Measurements from ENCODE around the gene SH3BP2.

The SH3BP2 gene

DNA sequence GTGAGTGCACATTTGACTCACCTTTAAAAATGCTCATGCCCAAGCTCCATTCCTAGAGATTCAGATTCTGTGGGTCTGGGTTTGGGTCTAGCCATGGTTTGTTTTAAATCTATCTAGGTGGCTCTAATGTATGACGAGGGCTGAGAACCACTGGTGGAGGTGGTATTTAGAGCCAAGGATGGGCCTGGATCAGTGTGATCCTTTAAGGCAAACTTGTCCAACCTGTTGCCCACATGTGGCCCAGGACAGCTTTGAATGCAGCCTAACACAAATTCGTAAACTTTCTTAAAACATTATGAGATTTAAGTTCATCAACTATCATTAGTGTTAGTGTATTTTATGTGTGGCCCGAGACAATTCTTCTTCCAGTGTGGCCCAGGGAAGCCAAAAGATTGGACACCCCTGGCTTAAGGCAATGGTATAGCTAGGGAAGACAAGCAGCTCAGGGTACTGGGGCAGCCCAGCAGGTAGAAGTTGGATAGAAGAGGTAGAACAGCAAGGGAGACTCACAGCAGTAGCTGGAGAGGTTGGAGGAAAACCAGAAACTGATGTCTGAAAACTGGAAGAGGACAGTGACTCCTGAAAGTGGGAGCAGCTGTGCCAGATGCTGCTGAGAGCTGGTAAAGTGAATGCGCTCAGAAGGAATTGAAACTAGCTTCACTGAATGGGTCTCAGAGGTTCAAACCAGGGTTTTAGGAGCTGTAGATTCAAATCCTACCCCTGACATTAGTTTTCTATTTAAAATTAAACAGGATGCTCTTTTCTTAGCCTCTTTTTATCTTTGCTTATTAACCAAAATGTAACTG is 68.9 kb downstream of the SH3BP2 start:
- H3K4me3 ChIP-seq, result no peak overlapping the region
- DNase-seq (ENCODE audit: low read depth, low spot score), result no peak
- no peaks in the 10 kb centered on the region for H3K9me3 ChIP-seq (ENCODE audit: low read depth, low read length)
- H3K27ac ChIP-seq, result no peak overlapping the region
- no peaks in the 10 kb centered on the region for H3K36me3 ChIP-seq (ENCODE audit: insufficient read depth, low read length)
- H3K9ac ChIP-seq (ENCODE audit: insufficient read length), result no peak overlapping the region
- TF ChIP-seq FOXP2 (optimal IDR thresholded peaks at IDR 0.05; ENCODE audit: control extremely low read depth, extremely low read length, insufficient read depth) (no peak), POLR2AphosphoS5 (IDR thresholded peaks at IDR 0.05; ENCODE audit: borderline replicate concordance, low read depth, low read length) (no peak), EZH2 (IDR thresholded peaks at IDR 0.05) (no peak)

DNA sequence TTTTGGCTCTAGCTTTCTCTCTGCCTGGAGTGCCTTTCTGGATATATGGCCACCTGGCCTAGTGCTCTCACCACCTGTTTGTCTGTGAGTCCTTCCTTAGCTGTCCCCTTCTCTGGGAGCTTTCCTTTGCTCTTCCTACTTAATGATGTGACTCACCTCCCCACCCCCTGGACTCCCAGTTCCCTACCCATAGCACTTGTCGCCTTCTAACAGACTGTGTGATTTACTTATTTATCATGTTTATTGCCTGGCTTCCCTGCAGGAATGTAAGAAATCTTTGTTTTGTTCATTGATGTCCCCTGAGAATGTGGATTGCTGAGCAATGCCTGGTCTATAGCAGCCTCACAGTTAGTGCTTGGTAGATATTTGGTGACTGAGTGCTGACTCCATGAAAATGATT is 69.6 kb downstream of the SH3BP2 start:
- Histone ChIP-seq H3K4me3 (no peak overlapping the region), H3K9ac (ENCODE audit: insufficient read length) (no peak overlapping the region), H3K9me3 (ENCODE audit: low read depth, low read length) (no peaks in the 10 kb centered on the region), H3K36me3 (ENCODE audit: insufficient read depth, low read length) (no peaks in the 10 kb centered on the region), H3K27ac (no peak overlapping the region)
- TF ChIP-seq POLR2AphosphoS5 (IDR thresholded peaks at IDR 0.05; ENCODE audit: borderline replicate concordance, low read depth, low read length) (no peak), EZH2 (IDR thresholded peaks at IDR 0.05) (no peak), FOXP2 (optimal IDR thresholded peaks at IDR 0.05; ENCODE audit: control extremely low read depth, extremely low read length, insufficient read depth) (no peak)
- DNase-seq (ENCODE audit: low read depth, low spot score), result no peak

GRCh38 chr4:2863649-2864048 is 70.8 kb downstream of the SH3BP2 start:
- TF ChIP-seq POLR2AphosphoS5 (IDR thresholded peaks at IDR 0.05; ENCODE audit: borderline replicate concordance, low read depth, low read length) (no peak), FOXP2 (optimal IDR thresholded peaks at IDR 0.05; ENCODE audit: control extremely low read depth, extremely low read length, insufficient read depth) (no peak), EZH2 (IDR thresholded peaks at IDR 0.05) (no peak)

GRCh38 chr4:2865196-2865780 is 72.4 kb downstream of the SH3BP2 start:
- no peaks in the 10 kb centered on the region for H3K9me3 ChIP-seq (ENCODE audit: low read depth, low read length)
- H3K9ac ChIP-seq (ENCODE audit: insufficient read length), result no peak overlapping the region
- H3K36me3 ChIP-seq (ENCODE audit: insufficient read depth, low read length), result no peaks in the 10 kb centered on the region
- H3K27ac ChIP-seq, result no peak overlapping the region
- no peak overlapping the region for H3K4me3 ChIP-seq
- TF ChIP-seq FOXP2 (optimal IDR thresholded peaks at IDR 0.05; ENCODE audit: control extremely low read depth, extremely low read length, insufficient read depth) (no peak), EZH2 (IDR thresholded peaks at IDR 0.05) (no peak), POLR2AphosphoS5 (IDR thresholded peaks at IDR 0.05; ENCODE audit: borderline replicate concordance, low read depth, low read length) (no peak)
- no peak for DNase-seq (ENCODE audit: low read depth, low spot score)

More at GRCh38 chr4:2863649-2864048, 70.8 kb downstream of the SH3BP2 start:
- DNase-seq (ENCODE audit: low read depth, low spot score), result no peak
- Histone ChIP-seq H3K36me3 (ENCODE audit: insufficient read depth, low read length) (no peaks in the 10 kb centered on the region), H3K9me3 (ENCODE audit: low read depth, low read length) (no peaks in the 10 kb centered on the region), H3K9ac (ENCODE audit: insufficient read length) (no peak overlapping the region), H3K4me3 (no peak overlapping the region), H3K27ac (no peak overlapping the region)

DNA sequence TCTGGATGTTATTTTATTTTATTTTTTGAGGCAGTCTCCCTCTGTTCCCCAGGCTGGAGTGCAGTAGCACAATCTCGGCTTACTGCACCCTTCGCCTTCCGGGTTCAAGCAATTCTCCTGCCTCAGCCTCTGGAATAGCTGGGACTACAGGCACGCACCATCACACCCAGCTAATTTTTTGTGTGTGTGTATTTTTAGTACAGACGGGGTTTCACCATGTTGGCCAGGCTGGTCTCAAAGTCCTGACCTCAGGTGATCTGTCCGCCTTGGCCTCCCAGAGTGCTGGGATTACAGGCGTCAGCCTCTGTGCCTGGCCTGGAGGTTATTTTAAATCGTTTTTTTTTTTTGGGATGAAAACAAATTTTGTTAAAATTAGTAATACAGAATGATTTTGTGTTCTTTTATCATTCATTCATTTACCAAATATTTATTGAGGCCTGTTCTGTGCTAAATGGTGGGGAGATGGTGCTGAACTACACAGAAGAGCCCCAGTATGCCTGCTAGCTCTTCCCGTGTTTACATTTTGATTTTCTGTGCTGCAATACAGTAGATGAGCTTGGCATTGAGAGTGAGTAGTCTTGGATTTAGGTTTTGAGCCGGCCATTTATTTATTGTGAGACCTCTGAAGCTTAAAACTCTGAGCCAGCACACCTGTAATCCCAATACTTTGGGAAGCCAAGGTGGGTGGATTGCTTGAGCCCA is 73.4 kb downstream of the SH3BP2 start:
- DNase-seq (ENCODE audit: low read depth, low spot score), result no peak
- Histone ChIP-seq H3K9ac (ENCODE audit: insufficient read length) (no peak overlapping the region), H3K9me3 (ENCODE audit: low read depth, low read length) (no peaks in the 10 kb centered on the region), H3K36me3 (ENCODE audit: insufficient read depth, low read length) (no peaks in the 10 kb centered on the region), H3K27ac (no peak overlapping the region), H3K4me3 (no peak overlapping the region)
- TF ChIP-seq EZH2 (IDR thresholded peaks at IDR 0.05) (no peak), FOXP2 (optimal IDR thresholded peaks at IDR 0.05; ENCODE audit: control extremely low read depth, extremely low read length, insufficient read depth) (no peak), POLR2AphosphoS5 (IDR thresholded peaks at IDR 0.05; ENCODE audit: borderline replicate concordance, low read depth, low read length) (no peak)

DNA sequence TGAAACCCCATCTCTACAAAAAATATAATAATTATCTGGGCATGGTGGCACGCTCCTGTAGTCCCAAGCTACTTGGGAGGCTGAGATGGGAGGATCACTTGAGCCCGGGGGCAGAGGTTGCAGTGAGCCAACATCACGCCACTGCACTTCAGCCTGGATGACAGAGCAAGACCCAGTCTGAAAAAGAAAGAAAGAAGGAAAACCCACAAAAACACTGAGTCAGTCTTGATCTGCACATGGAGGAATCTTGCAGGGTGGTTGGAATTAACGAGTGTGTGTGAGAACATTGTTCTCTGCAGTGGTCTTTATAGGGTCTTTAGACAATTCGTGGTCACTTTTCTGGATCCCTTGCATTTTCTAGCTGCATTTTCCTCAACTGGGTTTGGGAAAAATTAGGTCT is 74.0 kb downstream of the SH3BP2 start:
- DNase-seq (ENCODE audit: low read depth, low spot score), result no peak
- TF ChIP-seq FOXP2 (optimal IDR thresholded peaks at IDR 0.05; ENCODE audit: control extremely low read depth, extremely low read length, insufficient read depth) (no peak), EZH2 (IDR thresholded peaks at IDR 0.05) (no peak), POLR2AphosphoS5 (IDR thresholded peaks at IDR 0.05; ENCODE audit: borderline replicate concordance, low read depth, low read length) (no peak)
- Histone ChIP-seq H3K4me3 (no peak overlapping the region), H3K9me3 (ENCODE audit: low read depth, low read length) (no peaks in the 10 kb centered on the region), H3K36me3 (ENCODE audit: insufficient read depth, low read length) (no peaks in the 10 kb centered on the region), H3K27ac (no peak overlapping the region), H3K9ac (ENCODE audit: insufficient read length) (no peak overlapping the region)

DNA sequence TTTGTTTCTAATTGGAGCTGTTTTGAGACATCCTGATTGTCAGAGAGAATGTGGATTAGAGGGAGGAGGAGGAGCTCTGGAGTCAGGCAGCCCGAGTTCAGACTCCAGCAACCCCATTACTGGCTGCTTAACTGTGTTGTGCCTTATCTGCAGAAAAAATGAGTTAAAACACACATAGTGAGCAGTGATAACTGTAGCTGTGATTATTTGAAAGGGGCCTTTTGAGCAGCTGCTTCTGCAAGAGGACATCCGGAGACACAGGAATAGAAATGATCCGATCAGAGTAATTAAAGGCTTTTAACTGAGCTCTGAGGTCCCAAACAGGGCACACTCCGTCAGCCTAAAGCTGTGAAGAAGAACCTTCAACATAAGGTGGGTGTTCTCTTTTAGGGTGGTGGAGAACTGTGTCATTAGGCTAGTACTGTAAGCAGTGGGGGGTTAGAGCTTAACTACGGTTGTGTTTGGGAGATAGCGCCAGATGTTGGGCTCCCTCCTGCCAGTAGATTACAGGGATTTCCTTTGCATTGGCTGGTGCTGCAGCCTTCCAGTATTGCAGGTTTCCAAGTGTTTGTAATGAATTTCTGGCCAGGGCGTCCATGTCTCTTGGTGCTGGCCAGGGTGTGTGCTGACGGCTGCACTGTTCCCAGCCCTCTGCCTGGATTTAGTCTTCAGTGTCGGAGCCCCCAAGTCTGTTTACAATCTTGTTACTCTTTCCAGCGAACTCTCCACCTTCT is 75.0 kb downstream of the SH3BP2 start:
- no peaks in the 10 kb centered on the region for H3K9me3 ChIP-seq (ENCODE audit: low read depth, low read length)
- no peak overlapping the region for H3K9ac ChIP-seq (ENCODE audit: insufficient read length)
- peak overlapping the region; percentile 14; the same call in 1 of the 2 replicates for H3K27ac ChIP-seq
- no peaks in the 10 kb centered on the region for H3K36me3 ChIP-seq (ENCODE audit: insufficient read depth, low read length)
- DNase-seq (ENCODE audit: low read depth, low spot score), result no peak
- TF ChIP-seq FOXP2 (optimal IDR thresholded peaks at IDR 0.05; ENCODE audit: control extremely low read depth, extremely low read length, insufficient read depth) (no peak), EZH2 (IDR thresholded peaks at IDR 0.05) (no peak), POLR2AphosphoS5 (IDR thresholded peaks at IDR 0.05; ENCODE audit: borderline replicate concordance, low read depth, low read length) (no peak)
- peak overlapping the region; percentile 9; the same call in 1 of the 2 replicates for H3K4me3 ChIP-seq
